IMR-90 (cell line): Measurements from ENCODE around the gene INHA. TPM values are rescaled to one million over a fixed set of nuclear protein-coding genes. Genes with fewer than 3 reads are reported as not detected.

ENCODE experiments used
- ATAC-seq: fragments of 200-7000 bp; cut with Tn5 transposase; 2 replicates; pipeline ENCODE4 v1.9.1; 2020; ENCODE audit warnings: low read depth, mild to moderate bottlenecking, moderate library complexity
- BruUV-seq: library from RNA; stranded (reverse); fragments of 400-500 nt; replicated peaks from 2 replicates; lab custom pipeline; 2021; lab: Mats Ljungman, UMichigan
- CTCF ChIA-PET: fragments of 300-600 bp; formaldehyde crosslinking; extraction: SDS; loops from one replicate; lab custom pipeline; 2021; ENCODE audit warnings: antibody characterized with exemption; lab: Yijun Ruan, JAX
- POLR2A ChIA-PET: fragments of 300-600 bp; sonication (Branson Sonifier 250); formaldehyde crosslinking; loops from one replicate; lab custom pipeline; 2022; ENCODE audit warnings: antibody characterized with exemption; ENCODE audit not compliant: unreplicated experiment; lab: Charles Lee
- DNase-seq: peaks from one replicate; pipeline ENCODE4 v3.0.0; 2013
- H2AFZ ChIP-seq: replicated peaks from 2 replicates; pipeline ENCODE3; 2013; ENCODE audit warnings: low read length, mild to moderate bottlenecking; ENCODE audit not compliant: poor library complexity
- H2AK5ac ChIP-seq: 2 replicates; pipeline ENCODE4 v1.6.1; 2013; ENCODE audit warnings: low read depth, low read length, inconsistent platforms
- H2AK9ac ChIP-seq: replicated peaks from 2 replicates; pipeline ENCODE3; 2013; ENCODE audit warnings: mild to moderate bottlenecking, low read depth, low read length, moderate library complexity; ENCODE audit not compliant: poor library complexity
- H2BK120ac ChIP-seq: 2 replicates; pipeline ENCODE4 v1.6.1; 2013; ENCODE audit warnings: low read depth, low read length, inconsistent platforms
- H2BK15ac ChIP-seq: 3 replicates; pipeline ENCODE4 v1.6.1; 2013; ENCODE audit warnings: low read depth, low read length, inconsistent platforms
- H2BK20ac ChIP-seq: 2 replicates; pipeline ENCODE4 v1.6.1; 2013; ENCODE audit warnings: low read depth, mild to moderate bottlenecking, inconsistent platforms, low read length, moderate library complexity
- H2BK5ac ChIP-seq: 2 replicates; pipeline ENCODE4 v1.6.1; 2013; ENCODE audit warnings: mild to moderate bottlenecking, low read depth, low read length, inconsistent platforms; ENCODE audit not compliant: poor library complexity, severe bottlenecking
- H3K14ac ChIP-seq: replicated peaks from 2 replicates; pipeline ENCODE4 v1.6.1; 2013; ENCODE audit warnings: low read depth, low read length, inconsistent platforms
- H3K18ac ChIP-seq: 2 replicates; pipeline ENCODE4 v1.6.1; 2013; ENCODE audit warnings: low read depth, low read length, control low read depth
- H3K23ac ChIP-seq: 2 replicates; pipeline ENCODE4 v1.6.1; 2013; ENCODE audit warnings: low read depth, low read length, inconsistent platforms
- H3K27ac ChIP-seq: 2 replicates; pipeline ENCODE4 v1.5.1; 2013; ENCODE audit warnings: mild to moderate bottlenecking, control low read depth, low read length; ENCODE audit not compliant: insufficient read depth
- H3K27me3 ChIP-seq: 2 replicates; pipeline ENCODE4 v1.6.1; 2013; ENCODE audit warnings: low read length; ENCODE audit not compliant: control insufficient read depth, insufficient read depth
- H3K36me3 ChIP-seq: 2 replicates; pipeline ENCODE4 v1.6.1; 2013; ENCODE audit warnings: low read length, mixed read lengths; ENCODE audit not compliant: control insufficient read depth, insufficient read depth
- H3K4ac ChIP-seq: 2 replicates; pipeline ENCODE4 v1.6.1; 2013; ENCODE audit warnings: low read depth, low read length, inconsistent platforms
- H3K4me1 ChIP-seq: 2 replicates; pipeline ENCODE4 v1.6.1; 2013; ENCODE audit warnings: low read length, mixed read lengths; ENCODE audit not compliant: control insufficient read depth, insufficient read depth
- H3K4me2 ChIP-seq: 2 replicates; pipeline ENCODE4 v1.6.1; 2013; ENCODE audit warnings: low read depth, mild to moderate bottlenecking, control low read depth, low read length, moderate library complexity
- H3K4me3 ChIP-seq: 2 replicates; pipeline ENCODE4 v1.5.1; 2013; ENCODE audit warnings: low read depth, mild to moderate bottlenecking, control low read depth, low read length, moderate library complexity; ENCODE audit not compliant: insufficient read depth
- H3K56ac ChIP-seq: 2 replicates; pipeline ENCODE4 v1.6.1; 2013; ENCODE audit warnings: low read length, inconsistent platforms; ENCODE audit not compliant: insufficient read depth; ENCODE audit errors: extremely low read depth
- H3K79me1 ChIP-seq, 2 experiments: 2 replicates each; pipeline ENCODE4 v1.6.1; 2013; ENCODE audit warnings: low read length in 2 of 2, inconsistent platforms in 1 of 2, low read depth in 1 of 2
- H3K9ac ChIP-seq: 2 replicates; pipeline ENCODE4 v1.6.1; 2013; ENCODE audit warnings: low read depth, low read length, control low read depth
- H3K9me1 ChIP-seq: 2 replicates; pipeline ENCODE4 v1.6.1; 2013; ENCODE audit warnings: low read length, inconsistent platforms; ENCODE audit not compliant: insufficient read depth
- H3K9me3 ChIP-seq: 2 replicates; pipeline ENCODE4 v1.6.1; 2013; ENCODE audit warnings: low read length; ENCODE audit not compliant: control insufficient read depth, insufficient read depth
- H4K20me1 ChIP-seq: 2 replicates; pipeline ENCODE4 v1.6.1; 2013; ENCODE audit warnings: low read length, inconsistent platforms; ENCODE audit not compliant: insufficient read depth
- H4K5ac ChIP-seq: 2 replicates; pipeline ENCODE4 v1.6.1; 2013; ENCODE audit warnings: mild to moderate bottlenecking, low read depth, low read length, control low read depth
- H4K8ac ChIP-seq, 2 experiments: 2 replicates each; pipeline ENCODE4 v1.6.1; 2013; ENCODE audit warnings: low read depth in 2 of 2, low read length in 2 of 2, control low read depth in 1 of 2, inconsistent platforms in 1 of 2
- H4K91ac ChIP-seq: 2 replicates; pipeline ENCODE4 v1.6.1; 2013; ENCODE audit warnings: low read depth, low read length, inconsistent platforms; ENCODE audit not compliant: insufficient read depth
- BHLHE40 ChIP-seq: fragments of 150-350 bp; IDR thresholded peaks from 2 replicates; pipeline ENCODE4 v1.6.1; 2016; ENCODE audit warnings: mild to moderate bottlenecking, low read depth, low read length
- CEBPB ChIP-seq: IDR thresholded peaks from 2 replicates; pipeline ENCODE4 v1.6.1; 2012; ENCODE audit warnings: low read depth, low read length, improper control_type of control experiment
- CTCF ChIP-seq: conservative IDR thresholded peaks from 2 replicates; pipeline ENCODE4 v1.5.1; 2012; ENCODE audit warnings: mild to moderate bottlenecking, low read depth, low read length, improper control_type of control experiment
- ELK1 ChIP-seq: fragments of 150-350 bp; IDR thresholded peaks from 2 replicates; pipeline ENCODE4 v1.6.1; 2016; ENCODE audit warnings: low read depth, mild to moderate bottlenecking, low read length, moderate library complexity, borderline replicate concordance
- FOS ChIP-seq: fragments of 150-350 bp; IDR thresholded peaks from 2 replicates; pipeline ENCODE4 v1.6.1; 2016; ENCODE audit warnings: low read depth, low read length
- MAFK ChIP-seq: IDR thresholded peaks from 2 replicates; pipeline ENCODE4 v1.6.1; 2012; ENCODE audit warnings: low read depth, low read length, improper control_type of control experiment
- MAZ ChIP-seq: IDR thresholded peaks from 2 replicates; pipeline ENCODE4 v1.6.1; 2012; ENCODE audit warnings: low read depth, mild to moderate bottlenecking, low read length, improper control_type of control experiment, moderate library complexity, borderline replicate concordance
- MXI1 ChIP-seq: IDR thresholded peaks from 2 replicates; pipeline ENCODE4 v1.6.1; 2012; ENCODE audit warnings: low read depth, mild to moderate bottlenecking, low read length, moderate library complexity, borderline replicate concordance
- NFE2L2 ChIP-seq: fragments of 150-350 bp; IDR thresholded peaks from 2 replicates; pipeline ENCODE4 v1.6.1; 2016; ENCODE audit warnings: low read depth, mild to moderate bottlenecking, low read length
- POLR2A ChIP-seq: IDR thresholded peaks from 2 replicates; pipeline ENCODE4 v1.6.1; 2012; ENCODE audit warnings: mild to moderate bottlenecking, low read depth, low read length
- RAD21 ChIP-seq: IDR thresholded peaks from 2 replicates; pipeline ENCODE4 v1.6.1; 2012; ENCODE audit warnings: low read length, improper control_type of control experiment
- RCOR1 ChIP-seq: IDR thresholded peaks from 2 replicates; pipeline ENCODE4 v1.6.1; 2012; ENCODE audit warnings: mild to moderate bottlenecking, low read length, improper control_type of control experiment; ENCODE audit not compliant: insufficient replicate concordance
- RFX5 ChIP-seq: IDR thresholded peaks from 2 replicates; pipeline ENCODE4 v1.8.0; 2012; ENCODE audit warnings: low read depth, mild to moderate bottlenecking, low read length, moderate library complexity
- SMC3 ChIP-seq: fragments of 150-350 bp; IDR thresholded peaks from 2 replicates; pipeline ENCODE4 v1.6.1; 2016; ENCODE audit warnings: low read depth, mild to moderate bottlenecking, antibody characterized with exemption, low read length, moderate library complexity
- USF2 ChIP-seq: fragments of 150-350 bp; IDR thresholded peaks from 2 replicates; pipeline ENCODE4 v1.6.1; 2017; ENCODE audit warnings: mild to moderate bottlenecking, antibody characterized with exemption, low read length, low read depth
- WGBS, 2 experiments: methylation state at CpG; one replicate each; pipeline versions ENCODE4 v1.1.5 to v1.1.7; 2013; ENCODE audit warnings: missing lambda C conversion rate in 2 of 2; ENCODE audit not compliant: insufficient read length in 1 of 2; ENCODE audit errors: extremely low coverage in 2 of 2; 5-methylcytosine and 5-hydroxymethylcytosine counted together
- dilution Hi-C: fragments of 300-500 bp; cut with HindIII; formaldehyde crosslinking; loops from one replicate; pipeline ENCODE4 v1.14.3; 2018; ENCODE audit warnings: low sequenced_read_pairs; ENCODE audit not compliant: unreplicated experiment
- in situ Hi-C: fragments of 300-500 bp; cut with MboI; formaldehyde crosslinking; loops from 3 replicates; pipeline ENCODE4 v1.14.3; 2019; ENCODE audit warnings: low sequenced_read_pairs, inconsistent platforms, mixed read lengths
- intact Hi-C: fragments of 100-400 bp; cut with micrococcal nuclease; formaldehyde crosslinking; loops from 2 replicates; pipeline ENCODE4 v1.10.0; 2022
- polyA plus RNA-seq, 3 experiments: library from polyadenylated mRNA; depleted of rRNA; stranded (reverse); fragments of >200 nt; gene quantifications; 2 replicates each; pipeline ENCODE4 v1.2.3, GENCODE V29; 2012; ENCODE audit warnings: low replicate concordance in 1 of 3
- total RNA-seq: library from RNA; depleted of rRNA; stranded (reverse); fragments of >200 nt; gene quantifications from 2 replicates; pipeline ENCODE4 v1.2.3, GENCODE V29; 2012

INHA gene
- total and polyA plus RNA-seq, 2 of the 4 experiments (the other 2 are of a cell fraction), result 0.96 TPM; not detected in 1

- no peak overlapping the region for H2BK15ac ChIP-seq
- H4K8ac ChIP-seq, result no peak overlapping the region
- no peak overlapping the region for H3K23ac ChIP-seq
- no peaks in the 10 kb centered on the region for H3K9me3 ChIP-seq
- peaks cover 2% of the 10 kb centered on the region; the same call in 1 of the 2 replicates for H3K9me1 ChIP-seq
- peak overlapping the region; percentile 50; the same call in 1 of the 2 replicates for H3K4me2 ChIP-seq
- no peak overlapping the region for H3K56ac ChIP-seq
- in situ Hi-C loops, result no loop called here
- no peak overlapping the region for H4K5ac ChIP-seq
- peaks cover 25% of the 10 kb centered on the region for H4K20me1 ChIP-seq
- no peak for ATAC-seq
- no peak overlapping the region for H2AK9ac ChIP-seq
- no peak overlapping the region for H3K14ac ChIP-seq
- peaks cover 9% of the 10 kb centered on the region for H3K4me1 ChIP-seq
- no peak overlapping the region; the same call in 1 of the 2 replicates for H3K9ac ChIP-seq
- ChIA-PET CTCF (interaction anchor here (1.3 kb wide), 1 partner anchor 15 kb away, joined by 8 read pairs; no protein-coding TSS in a partner anchor), POLR2A (no interaction called here)
- H2AFZ ChIP-seq, result no peak overlapping the region
- no peaks in the 10 kb centered on the region for H3K27me3 ChIP-seq
- H3K18ac ChIP-seq, result no peak overlapping the region
- H2BK5ac ChIP-seq, result no peak overlapping the region
- BruUV-seq, result no TSS peak
- H2BK20ac ChIP-seq, result no peak overlapping the region
- dilution Hi-C loops, result no loop called here
- DNase-seq, result no peak
- intact Hi-C loops, result no loop called here
- no peak overlapping the region for H3K4ac ChIP-seq
- H2AK5ac ChIP-seq, result no peak overlapping the region
- no peak overlapping the region for H2BK120ac ChIP-seq
- 0% methylated on average over 1 of the region's 9 CpGs; no CpG with 5 or more reads in 1 of the 2 experiments for WGBS, 2 experiments
- H4K91ac ChIP-seq, result no peak overlapping the region
- H3K36me3 ChIP-seq, result peaks cover 20% of the 10 kb centered on the region
- TF ChIP-seq NFE2L2 (no peak), RCOR1 (no peak), MAZ (no peak), ELK1 (no peak), MAFK (no peak), RFX5 (no peak), BHLHE40 (no peak), CTCF (no peak), SMC3 (no peak), MXI1 (no peak), FOS (no peak), USF2 (no peak), POLR2A (no peak), RAD21 (no peak), CEBPB (no peak)
- H3K4me3 ChIP-seq, result no peak overlapping the region; the same call in 1 of the 2 replicates
- H3K79me1 ChIP-seq, result peaks cover 6 to 29% of the 10 kb centered on the region in 2 experiments; a peak in 3 of 4 replicates
- H3K27ac ChIP-seq, result no peak overlapping the region
Measured at GRCh38 chr2:219544567-219544966, 27.5 kb upstream of the INHA start.
